HCT116 (cell line): ENCODE results near the gene MEOX1. TPM values are rescaled to one million over a fixed set of nuclear protein-coding genes. Genes with fewer than 3 reads are reported as not detected.

Source experiments
- ATAC-seq: fragments of 200-7000 bp; cut with Tn5 transposase; 2 replicates; pipeline ENCODE4 v1.9.1; 2020; ENCODE audit warnings: mild to moderate bottlenecking, moderate library complexity
- BruUV-seq: library from RNA; stranded (reverse); fragments of 400-500 nt; replicated peaks from 2 replicates; lab custom pipeline; 2021; lab: Mats Ljungman, UMichigan
- CTCF ChIA-PET: fragments of 300-600 bp; sonication (Branson Sonifier 250); formaldehyde crosslinking; loops from one replicate; lab custom pipeline; 2021; ENCODE audit warnings: antibody characterized with exemption; lab: Charles Lee
- POLR2A ChIA-PET: fragments of 300-600, 350-600 bp; sonication (Branson Sonifier 250); formaldehyde crosslinking; loops from one replicate; lab custom pipeline; 2021; ENCODE audit warnings: antibody characterized with exemption; lab: Charles Lee
- RAD21 ChIA-PET, 2 experiments: fragments of 300-600 bp; sonication (Branson Sonifier 250); formaldehyde crosslinking; loops; one replicate each; lab custom pipeline; 2023; ENCODE audit warnings: low total read pairs in 2 of 2; ENCODE audit not compliant: uncharacterized antibody in 2 of 2, unreplicated experiment in 2 of 2, low non-redundant PET in 1 of 2; lab: Charles Lee
- DNase-seq: peaks from one replicate; pipeline ENCODE4 v3.0.0-alpha.2; 2010; ENCODE audit warnings: low read depth, low spot score
- H2AFZ ChIP-seq: fragments of 200-600 bp; shearing (Covaris generic), sonication (generic); 2 replicates; pipeline ENCODE4 v1.6.1; 2017; ENCODE audit warnings: low read depth, mixed run types, mixed read lengths, antibody characterized with exemption, low read length; ENCODE audit not compliant: poor library complexity, severe bottlenecking
- H3K27ac ChIP-seq: 2 replicates; pipeline ENCODE4 v1.5.1; 2012; ENCODE audit warnings: low read depth, low read length
- H3K27me3 ChIP-seq: fragments of 200-600 bp; sonication (generic); 2 replicates; pipeline ENCODE4 v1.6.1; 2016; ENCODE audit warnings: mixed run types, low read length, mixed read lengths; ENCODE audit not compliant: insufficient read depth
- H3K36me3 ChIP-seq, 2 experiments: fragments of 200-500 bp in 1 of 2; fragments of 200-600 bp in 1 of 2; sonication (Bioruptor generic) in 1 of 2; sonication (generic) in 1 of 2; 2 replicates each; pipeline versions ENCODE4 v1.5.1 to v1.6.1; 2014 to 2016; ENCODE audit warnings: low read length in 2 of 2, inconsistent platforms in 1 of 2, mixed read lengths in 1 of 2, mixed run types in 1 of 2; ENCODE audit not compliant: insufficient read depth in 2 of 2, control insufficient read depth in 1 of 2
- H3K4me1 ChIP-seq, 2 experiments: fragments of 200-600 bp in 1 of 2; sonication (generic) in 1 of 2; 2 replicates each; pipeline versions ENCODE4 v1.5.1 to v1.6.1; 2012 to 2017; ENCODE audit warnings: low read length in 2 of 2, inconsistent platforms in 1 of 2, mild to moderate bottlenecking in 1 of 2, mixed read lengths in 1 of 2, mixed run types in 1 of 2, moderate library complexity in 1 of 2; ENCODE audit not compliant: insufficient read depth in 2 of 2, control insufficient read depth in 1 of 2
- H3K4me2 ChIP-seq: fragments of 200-600 bp; sonication (generic); 2 replicates; pipeline ENCODE4 v1.6.1; 2017; ENCODE audit warnings: mixed run types, low read length, mixed read lengths
- H3K4me3 ChIP-seq, 2 experiments: fragments of 200-600 bp in 1 of 2; sonication (generic) in 1 of 2; replicated peaks in 1 of 2; 2 replicates each; pipeline ENCODE4 v1.5.1; 2011 to 2016; ENCODE audit warnings: low read length in 2 of 2, control low read depth in 1 of 2, low read depth in 1 of 2, mild to moderate bottlenecking in 1 of 2, mixed read lengths in 1 of 2, mixed run types in 1 of 2
- H3K79me2 ChIP-seq: fragments of 200-600 bp; sonication (generic); 2 replicates; pipeline ENCODE4 v1.6.1; 2017; ENCODE audit warnings: mild to moderate bottlenecking, mixed run types, low read length, moderate library complexity, mixed read lengths; ENCODE audit not compliant: insufficient read depth
- H3K9ac ChIP-seq: fragments of 200-600 bp; sonication (generic); 2 replicates; pipeline ENCODE4 v1.6.1; 2016; ENCODE audit warnings: low read length, mixed read lengths
- H3K9me2 ChIP-seq: fragments of 200-600 bp; sonication (generic), shearing (Covaris generic); 2 replicates; pipeline ENCODE4 v1.6.1; 2017; ENCODE audit warnings: mixed run types, mild to moderate bottlenecking, moderate library complexity; ENCODE audit not compliant: insufficient read depth
- H3K9me3 ChIP-seq, 2 experiments: fragments of 200-500 bp in 1 of 2; fragments of 200-600 bp in 1 of 2; sonication (Bioruptor generic) in 1 of 2; sonication (generic) in 1 of 2; 2 replicates each; pipeline ENCODE4 v1.6.1; 2014 to 2017; ENCODE audit warnings: low read length in 2 of 2, mixed read lengths in 2 of 2, inconsistent platforms in 1 of 2, low read depth in 1 of 2, mild to moderate bottlenecking in 1 of 2, mixed run types in 1 of 2, moderate library complexity in 1 of 2; ENCODE audit not compliant: control insufficient read depth in 1 of 2, insufficient read depth in 1 of 2
- H4K20me1 ChIP-seq: fragments of 200-600 bp; sonication (generic), shearing (Covaris generic); 2 replicates; pipeline ENCODE4 v1.6.1; 2017; ENCODE audit warnings: mixed run types, mild to moderate bottlenecking, moderate library complexity; ENCODE audit not compliant: insufficient read depth
- CBX3 ChIP-seq: IDR thresholded peaks from 2 replicates; pipeline ENCODE4 v1.6.1; 2012; ENCODE audit warnings: low read depth
- EGR1 ChIP-seq: IDR thresholded peaks from 2 replicates; pipeline ENCODE4 v1.6.1; 2012; ENCODE audit warnings: low read depth
- ELF1 ChIP-seq: IDR thresholded peaks from 2 replicates; pipeline ENCODE4 v1.6.1; 2012; ENCODE audit warnings: low read depth, borderline replicate concordance
- POLR2AphosphoS5 ChIP-seq: IDR thresholded peaks from 2 replicates; pipeline ENCODE4 v1.6.1; 2011; ENCODE audit warnings: mild to moderate bottlenecking, low read depth, low read length, moderate library complexity
- RAD21 ChIP-seq: IDR thresholded peaks from 2 replicates; pipeline ENCODE4 v1.6.1; 2012; ENCODE audit warnings: low read depth, mild to moderate bottlenecking
- REST ChIP-seq: IDR thresholded peaks from 2 replicates; pipeline ENCODE4 v1.6.1; 2012; ENCODE audit warnings: low read depth
- ZNF274 ChIP-seq: fragments of 200-500 bp; sonication (Bioruptor generic); IDR thresholded peaks from 2 replicates; pipeline ENCODE4 v1.6.1; 2014; ENCODE audit warnings: mild to moderate bottlenecking, low read depth, low read length, inconsistent platforms
- intact Hi-C: fragments of 100-400 bp; cut with micrococcal nuclease; formaldehyde crosslinking; loops from 2 replicates; pipeline ENCODE4 v1.10.0; 2022
- total RNA-seq: library from RNA; stranded (reverse); gene quantifications from one replicate; pipeline ENCODE4 v1.2.1, GENCODE V29; 2021; ENCODE audit not compliant: unreplicated experiment
- TF ChIP-seq, protein P1 (sequence below), 3 experiments: fragments of 200-600 bp in 1 of 3; sonication (generic) in 1 of 3; IDR thresholded peaks in 2 of 3; conservative IDR thresholded peaks in 1 of 3; 2 replicates each; pipeline ENCODE4 v1.5.1; 2012 to 2017; ENCODE audit warnings: low read depth in 2 of 3, low read length in 2 of 3, antibody characterized with exemption in 1 of 3, borderline replicate concordance in 1 of 3, control low read depth in 1 of 3, mild to moderate bottlenecking in 1 of 3, mixed read lengths in 1 of 3, mixed run types in 1 of 3, moderate library complexity in 1 of 3; ENCODE audit not compliant: insufficient read depth in 1 of 3

Gene MEOX1
- total RNA-seq, 1 experiment from 2014 or later = not detected

DNA sequence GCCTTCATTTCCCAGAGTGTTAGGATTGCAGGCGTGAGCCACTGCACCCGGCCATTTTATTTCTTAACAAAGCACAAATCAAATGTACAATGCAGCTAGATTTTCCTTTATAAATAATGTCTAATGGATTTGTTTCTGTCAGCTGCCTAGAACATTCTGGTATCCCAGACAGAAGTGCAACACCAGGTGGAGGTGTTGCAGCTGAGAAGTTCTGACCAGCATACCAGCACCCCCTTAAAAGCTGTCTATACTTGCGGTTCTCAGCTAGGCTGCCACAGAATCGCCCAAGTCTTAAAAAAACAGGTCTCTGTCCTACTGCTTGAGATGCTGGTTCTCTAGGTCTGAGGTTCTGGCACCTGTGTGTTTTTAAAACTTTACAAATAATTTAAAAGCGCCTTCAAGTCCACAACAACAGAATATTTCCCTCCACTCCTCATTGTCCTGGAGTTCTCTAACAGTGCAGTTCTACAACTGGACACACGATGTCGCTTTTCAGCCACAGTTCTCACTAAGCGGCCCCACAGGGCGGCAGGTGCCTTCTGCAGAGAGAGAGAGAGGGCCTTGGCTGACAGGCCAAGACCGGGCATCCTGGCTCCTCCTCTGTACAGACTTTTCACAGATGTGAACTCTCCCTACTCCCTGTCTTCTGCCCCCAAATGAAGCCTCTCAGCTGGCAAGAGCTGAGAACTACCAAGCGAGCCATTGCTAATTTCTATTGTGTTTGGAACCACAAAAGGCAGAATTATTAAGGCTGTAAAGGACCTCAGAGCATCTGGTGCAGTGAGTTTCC, 32.6 kb upstream of the MEOX1 start:
- Histone ChIP-seq H4K20me1 (no peaks in the 10 kb centered on the region), H3K36me3 (no peaks in the 10 kb centered on the region), H3K9ac (no peak overlapping the region), H3K27ac (no peak overlapping the region), H2AFZ (peak overlapping the region; percentile 83), H3K4me2 (peak overlapping the region; percentile 46), H3K4me3 (no peak overlapping the region), H3K79me2 (no peaks in the 10 kb centered on the region), H3K9me2 (no peaks in the 10 kb centered on the region), H3K4me1 (peaks cover 3 to 9% of the 10 kb centered on the region in 2 experiments; a peak in 3 of 4 replicates), H3K9me3 (no peaks in the 10 kb centered on the region), H3K27me3 (no peaks in the 10 kb centered on the region)
- DNase-seq = peak; percentile 78
- ATAC-seq = peak; percentile 94
- TF ChIP-seq REST (no peak), EGR1 (no peak), ZNF274 (no peak), POLR2AphosphoS5 (no peak), ELF1 (no peak), RAD21 (peak; percentile 98), CBX3 (0 out of 2 replicates have a peak, but pooled peaks have one; percentile 57)
- TF ChIP-seq, protein P1, sequence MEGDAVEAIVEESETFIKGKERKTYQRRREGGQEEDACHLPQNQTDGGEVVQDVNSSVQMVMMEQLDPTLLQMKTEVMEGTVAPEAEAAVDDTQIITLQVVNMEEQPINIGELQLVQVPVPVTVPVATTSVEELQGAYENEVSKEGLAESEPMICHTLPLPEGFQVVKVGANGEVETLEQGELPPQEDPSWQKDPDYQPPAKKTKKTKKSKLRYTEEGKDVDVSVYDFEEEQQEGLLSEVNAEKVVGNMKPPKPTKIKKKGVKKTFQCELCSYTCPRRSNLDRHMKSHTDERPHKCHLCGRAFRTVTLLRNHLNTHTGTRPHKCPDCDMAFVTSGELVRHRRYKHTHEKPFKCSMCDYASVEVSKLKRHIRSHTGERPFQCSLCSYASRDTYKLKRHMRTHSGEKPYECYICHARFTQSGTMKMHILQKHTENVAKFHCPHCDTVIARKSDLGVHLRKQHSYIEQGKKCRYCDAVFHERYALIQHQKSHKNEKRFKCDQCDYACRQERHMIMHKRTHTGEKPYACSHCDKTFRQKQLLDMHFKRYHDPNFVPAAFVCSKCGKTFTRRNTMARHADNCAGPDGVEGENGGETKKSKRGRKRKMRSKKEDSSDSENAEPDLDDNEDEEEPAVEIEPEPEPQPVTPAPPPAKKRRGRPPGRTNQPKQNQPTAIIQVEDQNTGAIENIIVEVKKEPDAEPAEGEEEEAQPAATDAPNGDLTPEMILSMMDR (IDR thresholded peaks at IDR 0.05 in 2 of 3, conservative IDR thresholded peaks at IDR 0.05 in 1 of 3; ENCODE audit: borderline replicate concordance in 1 of 3, insufficient read depth in 1 of 3, low read depth in 2 of 3, low read length in 2 of 3) = peak; percentile 81 to 99 (median 92)
- ChIA-PET POLR2A (interaction anchor here (0.5 kb wide), 1 partner anchor 475 kb away, joined by 3 read pairs; no protein-coding TSS in a partner anchor), CTCF (interaction anchor here (0.7 to 8.8 kb wide), 11 partner anchors 8 to 152 kb away, joined by 3 to 158 read pairs (median 5); partner anchors contain the start of genes CD300LG and SOST), RAD21 (interaction anchor here (0.7 to 2.2 kb wide), 6 partner anchors 65 to 117 kb away, joined by 3 to 15 read pairs (median 4); partner anchors contain the start of gene SOST (in 2 of the 2))
- BruUV-seq = no TSS peak
- intact Hi-C loops = loop anchor here (1.0 to 10.0 kb wide), 3 partner anchors 66 to 151 kb away; partner anchors contain the start of gene CD300LG
